BE2C (cell line): ENCODE measurements around the gene PEPD.

ENCODE experiments used
- DNase-seq: peaks from one replicate; pipeline ENCODE4 v3.0.0-alpha.2; 2020
- H3K27me3 ChIP-seq: fragments of 250-450 bp; sonication (Bioruptor Pico); 2 replicates; pipeline ENCODE4 v1.5.1; 2020; ENCODE audit warnings: mild to moderate bottlenecking
- H3K36me3 ChIP-seq: fragments of 250-450 bp; sonication (Bioruptor Pico); 2 replicates; pipeline ENCODE4 v1.5.1; 2020; ENCODE audit warnings: mild to moderate bottlenecking
- H3K4me1 ChIP-seq: fragments of 250-450 bp; sonication (Bioruptor Pico); 2 replicates; pipeline ENCODE4 v1.5.1; 2020
- H3K4me3 ChIP-seq: 2 replicates; pipeline ENCODE4 v1.5.1; 2011; ENCODE audit warnings: low read depth, low read length
- H3K9me3 ChIP-seq: fragments of 250-450 bp; sonication (Bioruptor Pico); 2 replicates; pipeline ENCODE4 v1.5.1; 2020
- CTCF ChIP-seq: IDR thresholded peaks from 2 replicates; pipeline ENCODE4 v1.5.1; 2012; ENCODE audit warnings: mild to moderate bottlenecking, low read depth, low read length

Gene PEPD

GRCh38 chr19:33349319-33350289, 172.0 kb downstream of the PEPD start:
- Histone ChIP-seq H3K27me3 (peaks cover 3% of the 10 kb centered on the region; the same call in 1 of the 2 replicates), H3K9me3 (no peaks in the 10 kb centered on the region), H3K36me3 (no peaks in the 10 kb centered on the region), H3K4me3 (no peak overlapping the region), H3K4me1 (no peaks in the 10 kb centered on the region)
- no peak for TF ChIP-seq CTCF
- no peak for DNase-seq

GRCh38 chr19:33348301-33349010, 173.1 kb downstream of the PEPD start:
- DNase-seq: no peak
- H3K9me3 ChIP-seq: no peaks in the 10 kb centered on the region
- no peaks in the 10 kb centered on the region for H3K36me3 ChIP-seq
- no peak overlapping the region for H3K4me3 ChIP-seq
- no peaks in the 10 kb centered on the region for H3K4me1 ChIP-seq
- H3K27me3 ChIP-seq: peaks cover 7% of the 10 kb centered on the region; the same call in 1 of the 2 replicates
- TF ChIP-seq CTCF: no peak

DNA sequence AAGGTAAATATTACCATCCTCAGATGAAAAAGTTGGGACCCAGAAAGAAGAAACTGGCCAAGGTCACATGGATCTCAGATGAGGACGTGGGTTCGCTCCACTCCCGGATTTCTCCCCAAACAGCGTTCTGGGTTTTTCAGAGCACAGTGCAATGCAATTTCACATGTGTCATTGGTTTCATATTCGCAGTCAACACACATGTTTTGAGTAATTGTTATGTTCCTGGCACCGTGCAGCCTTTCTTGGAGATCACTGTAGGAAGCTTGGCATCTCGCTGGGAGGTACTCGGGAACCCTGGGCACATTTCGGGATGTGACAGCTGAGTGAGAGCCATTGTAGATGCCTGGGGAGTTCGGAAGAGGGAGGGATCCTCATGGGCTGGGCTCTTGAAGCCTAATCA, 174.3 kb downstream of the PEPD start:
- Histone ChIP-seq H3K4me1 (no peaks in the 10 kb centered on the region), H3K9me3 (no peaks in the 10 kb centered on the region), H3K27me3 (peaks cover 13% of the 10 kb centered on the region; the same call in 1 of the 2 replicates), H3K4me3 (no peak overlapping the region), H3K36me3 (no peaks in the 10 kb centered on the region)
- DNase-seq: no peak
- TF ChIP-seq CTCF: no peak

- no peak for DNase-seq
- no peaks in the 10 kb centered on the region for H3K9me3 ChIP-seq
- TF ChIP-seq CTCF: no peak
- H3K36me3 ChIP-seq: no peaks in the 10 kb centered on the region
- H3K4me3 ChIP-seq: no peak overlapping the region
- peaks cover 13% of the 10 kb centered on the region; the same call in 1 of the 2 replicates for H3K27me3 ChIP-seq
- H3K4me1 ChIP-seq: no peaks in the 10 kb centered on the region
Observed at GRCh38 chr19:33346665-33347064, 174.9 kb downstream of the PEPD start.

DNA sequence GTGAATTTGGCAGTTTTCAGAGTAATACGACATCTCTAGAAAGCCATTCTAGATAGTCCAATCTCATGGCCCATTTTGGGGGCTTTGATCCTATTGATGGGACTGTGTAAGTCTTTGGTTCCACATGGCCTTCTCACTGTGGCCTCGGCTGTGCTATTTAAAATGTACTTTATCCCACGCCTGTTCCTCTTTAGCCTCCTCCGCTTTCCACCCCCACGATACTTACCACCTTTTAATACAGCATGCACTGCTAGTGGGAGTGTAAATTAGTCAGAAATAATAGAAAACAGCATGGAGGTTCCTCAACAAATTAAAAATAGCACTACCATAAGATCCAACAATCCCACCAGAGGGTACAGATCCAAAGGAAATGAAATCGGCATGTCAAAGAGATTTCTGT, 176.4 kb downstream of the PEPD start:
- H3K9me3 ChIP-seq: no peaks in the 10 kb centered on the region
- no peaks in the 10 kb centered on the region for H3K36me3 ChIP-seq
- H3K4me3 ChIP-seq: no peak overlapping the region
- H3K4me1 ChIP-seq: no peaks in the 10 kb centered on the region
- H3K27me3 ChIP-seq: peaks cover 13% of the 10 kb centered on the region; the same call in 1 of the 2 replicates
- no peak for TF ChIP-seq CTCF
- no peak for DNase-seq
